RPMI7951 (cell line): Measurements from ENCODE around the gene CD81. TPM values are rescaled to one million over a fixed set of nuclear protein-coding genes. Genes with fewer than 3 reads are reported as not detected.
A peak's percentile ranks its signal among the peaks of the same experiment; 100 is the strongest.

Source experiments
- DNase-seq: peaks from one replicate; pipeline ENCODE4 v3.0.0-alpha.2; 2012; ENCODE audit warnings: low read depth
- total RNA-seq: library from RNA; depleted of rRNA; stranded (reverse); fragments of >200 nt; shearing (Covaris generic); gene quantifications from 2 replicates; pipeline ENCODE4 v1.2.3, GENCODE V29; 2014

CD81 gene
- total RNA-seq, 1 experiment from 2014 or later = 248 TPM

DNA sequence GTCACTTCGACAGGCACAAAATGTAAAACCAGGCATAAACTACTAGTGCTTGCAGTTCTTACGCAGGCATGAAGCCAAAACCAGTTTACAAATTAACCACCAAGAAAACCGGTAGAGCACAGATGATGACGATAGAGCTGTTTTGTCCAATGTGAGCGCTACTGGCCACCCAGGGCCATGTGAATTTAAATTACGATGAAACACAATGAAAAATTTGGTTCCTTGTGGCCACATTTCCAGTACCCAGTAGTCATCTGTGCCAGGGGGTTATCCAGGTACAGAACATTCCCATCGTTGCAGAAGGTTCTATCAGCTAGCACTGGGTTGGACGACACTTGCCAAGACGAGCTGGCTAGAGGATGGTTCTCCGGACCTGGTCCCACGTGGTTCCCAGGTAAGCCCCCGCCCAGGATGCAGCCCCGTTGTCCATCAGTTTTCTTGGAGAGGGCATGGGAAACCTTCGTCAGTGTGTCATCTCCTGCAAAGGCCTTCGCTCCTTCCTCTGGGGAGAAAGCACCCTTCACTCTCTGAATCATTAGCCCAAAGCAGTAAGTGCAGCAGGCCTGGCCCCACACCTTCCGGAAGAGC is 1.1 kb upstream of the CD81 start:
- DNase-seq = no peak

DNA sequence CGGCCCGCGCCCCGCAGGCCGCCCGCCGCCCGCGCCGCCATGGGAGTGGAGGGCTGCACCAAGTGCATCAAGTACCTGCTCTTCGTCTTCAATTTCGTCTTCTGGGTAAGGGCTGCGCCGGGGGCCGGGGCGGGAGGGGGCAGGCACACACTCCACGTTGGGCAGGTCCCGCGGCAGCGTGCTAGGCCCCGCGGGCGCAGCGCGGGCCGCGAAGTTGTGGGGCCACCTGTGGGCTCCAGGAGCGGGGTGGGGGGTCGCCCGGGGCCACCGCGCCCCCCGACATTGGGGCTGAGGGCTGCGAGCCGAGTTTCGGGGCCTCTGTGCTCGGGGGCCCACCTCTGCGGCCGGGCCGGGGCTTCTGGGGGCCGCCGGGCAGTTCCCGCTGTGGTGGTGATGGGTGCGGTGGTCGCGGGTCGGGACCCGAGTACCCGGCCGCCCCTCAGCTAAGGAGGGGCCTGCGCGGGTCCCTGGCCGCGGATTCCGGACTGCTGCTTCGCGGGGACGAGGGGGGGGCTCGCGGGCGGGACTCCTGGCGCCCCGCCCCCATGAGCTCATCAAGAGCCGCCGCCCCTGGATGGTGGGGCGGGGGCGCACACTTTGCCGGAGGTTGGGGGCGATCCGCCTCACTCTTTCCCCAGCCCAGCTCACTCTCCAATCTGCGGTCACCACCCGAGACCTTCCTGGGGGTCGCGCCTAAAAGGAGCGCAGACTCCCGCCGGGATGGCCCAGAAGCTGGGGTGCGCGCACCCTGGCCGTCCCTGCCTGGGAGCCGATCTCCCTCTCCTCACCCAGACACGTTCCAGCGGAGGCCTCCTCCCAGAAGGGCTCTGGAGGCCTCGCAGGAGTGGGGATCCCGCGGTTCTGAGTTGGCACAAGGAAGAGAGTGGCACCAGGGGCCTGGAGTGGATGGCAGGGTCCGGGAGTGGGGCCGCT is 667 bp downstream of the CD81 start:
- DNase-seq = peak; percentile 41

DNA sequence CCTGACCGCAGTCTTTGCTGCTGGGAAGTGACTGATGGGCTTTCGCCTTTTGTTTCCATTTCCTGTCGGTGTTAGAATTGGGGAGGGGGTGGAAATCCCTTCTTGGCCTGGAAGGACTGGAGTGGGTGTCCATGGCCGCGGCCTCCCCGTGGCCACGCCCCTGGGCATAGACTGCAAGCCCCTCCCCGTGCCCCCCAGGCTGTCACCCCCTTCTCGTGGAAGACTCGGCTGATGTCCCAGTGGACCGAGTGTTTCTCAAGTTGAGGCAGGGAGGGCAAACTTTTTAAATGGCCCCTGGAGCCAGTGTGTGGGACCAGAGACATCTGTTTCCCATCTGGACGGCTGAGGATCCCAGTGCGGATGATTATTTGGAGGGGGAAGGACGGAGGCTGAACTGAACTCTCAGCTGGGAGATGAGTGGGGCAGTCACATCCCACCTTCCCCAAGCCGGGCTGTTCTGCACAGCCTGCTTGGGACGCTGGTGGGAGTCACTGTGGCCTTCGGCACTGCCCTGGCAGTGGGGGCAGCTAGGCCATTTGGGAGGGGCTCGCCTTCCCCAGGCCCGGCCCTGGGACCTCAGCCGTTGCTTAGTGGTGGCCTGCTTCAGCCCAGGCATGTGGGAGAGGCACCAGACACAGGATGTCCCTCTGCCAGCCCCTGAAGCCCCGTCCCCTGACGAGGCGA is 1.6 kb downstream of the CD81 start:
- peak; percentile 88 for DNase-seq

DNA sequence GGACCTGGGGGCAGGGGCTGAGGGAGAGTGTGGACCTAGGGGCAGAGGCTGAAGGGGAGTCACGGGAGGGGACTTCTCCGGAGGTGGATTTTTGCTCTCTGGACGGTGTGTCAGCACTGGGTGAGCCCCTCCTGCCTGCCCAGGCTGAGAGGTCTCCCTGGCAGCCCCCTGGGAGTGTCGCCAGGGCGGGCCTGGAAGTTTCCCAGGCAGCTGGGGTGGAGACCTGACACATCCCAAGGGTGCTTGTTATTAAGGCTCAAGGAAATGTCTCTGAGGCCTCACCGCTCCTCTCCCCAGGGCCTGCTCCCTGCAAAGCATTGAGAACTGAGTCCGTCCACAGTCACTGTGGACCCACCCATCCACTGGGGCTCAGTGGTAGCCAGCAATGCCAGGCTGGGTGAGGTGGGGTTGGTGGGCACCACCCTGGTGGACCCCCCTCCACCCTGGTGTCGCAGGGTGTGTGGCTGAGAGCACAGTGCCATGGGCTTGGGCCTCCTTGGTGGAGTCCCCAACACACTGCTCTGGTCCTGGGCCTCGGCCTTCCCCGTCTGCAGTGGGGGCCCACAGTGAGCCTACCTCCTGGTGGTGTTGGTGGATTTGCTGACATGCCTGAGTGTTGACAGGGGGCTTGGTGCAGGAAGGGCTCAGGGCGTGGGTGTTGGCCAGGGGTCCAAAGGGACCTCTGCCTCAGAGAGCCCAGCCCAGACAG is 2.5 kb downstream of the CD81 start:
- peak; percentile 32 for DNase-seq

DNA sequence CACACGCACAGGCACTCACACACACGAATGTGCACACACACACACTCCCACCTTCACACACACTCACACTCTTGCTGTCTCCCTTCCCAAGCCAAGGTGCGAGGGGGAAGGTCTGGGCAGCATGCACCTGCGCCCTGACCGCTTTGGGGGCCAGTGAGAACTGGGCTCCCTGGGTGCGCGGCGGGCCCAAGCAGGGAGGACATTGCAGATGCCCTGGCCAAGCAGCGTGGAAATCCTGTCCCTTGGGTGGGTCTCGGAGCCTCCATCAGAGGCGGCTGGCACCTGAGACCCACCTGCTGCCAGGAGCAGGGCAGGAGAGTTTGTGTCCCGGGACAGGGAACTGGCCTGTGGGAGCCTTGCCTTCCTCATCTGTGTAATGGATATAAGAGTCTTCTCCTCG is 3.3 kb downstream of the CD81 start:
- no peak for DNase-seq

DNA sequence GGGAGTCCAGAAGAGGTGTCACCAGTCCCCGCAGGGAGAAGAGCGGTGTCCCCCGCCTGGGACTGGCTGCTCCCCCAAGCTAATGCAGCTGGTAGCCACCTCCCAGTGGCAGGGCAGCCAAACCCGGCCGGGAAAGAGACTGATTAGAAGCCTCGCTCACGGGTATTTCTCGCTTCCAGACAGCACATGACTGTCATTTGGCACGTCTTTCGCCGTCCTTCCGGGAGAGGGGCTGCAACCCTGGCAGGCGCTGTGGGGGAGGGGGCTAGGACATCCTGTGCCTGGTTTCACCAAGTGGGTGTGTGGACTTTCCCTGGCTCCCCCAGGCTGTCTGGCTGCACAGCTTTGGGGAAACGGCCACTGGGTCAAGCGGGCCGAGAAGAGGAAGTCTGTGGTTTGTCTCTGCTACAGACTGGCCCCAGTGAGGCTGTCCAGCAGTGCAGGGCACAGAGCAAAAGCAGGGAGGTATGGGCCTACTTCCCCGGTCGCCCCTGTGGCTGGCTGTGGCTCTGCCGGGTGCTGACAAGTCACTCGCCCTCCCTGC is 3.8 kb downstream of the CD81 start:
- peak; percentile 93 for DNase-seq

DNA sequence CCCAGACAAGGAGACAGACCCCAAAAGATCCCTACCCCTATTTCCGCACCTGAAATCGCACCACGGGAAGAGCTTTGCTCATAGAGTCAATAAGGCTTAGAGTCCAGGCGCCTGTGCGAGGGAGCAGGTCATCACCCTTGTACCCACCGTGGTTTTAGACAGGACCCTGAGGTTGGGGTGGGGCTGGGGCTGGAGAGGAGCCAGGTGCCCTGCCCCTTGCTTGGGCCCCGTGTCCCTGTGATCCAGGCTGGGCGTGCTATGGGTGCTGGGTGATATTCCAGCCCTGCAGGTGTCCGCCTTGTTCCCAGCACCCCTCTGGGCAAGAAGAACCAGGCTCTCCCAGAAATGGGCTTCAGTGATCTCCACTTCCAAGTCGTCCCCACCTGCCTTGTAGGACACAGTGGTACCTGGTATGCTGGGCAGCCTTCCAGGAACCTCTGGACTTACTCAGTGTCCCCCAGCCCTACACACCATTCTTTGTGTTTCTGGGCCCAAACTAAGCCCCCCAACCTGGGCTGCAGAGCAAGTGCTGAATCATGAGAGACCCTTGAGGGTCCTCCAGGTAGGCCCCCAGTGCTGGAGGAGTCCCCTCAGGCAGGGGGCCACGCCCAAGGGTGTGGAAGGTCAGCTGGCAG is 4.5 kb downstream of the CD81 start:
- DNase-seq = no peak

DNA sequence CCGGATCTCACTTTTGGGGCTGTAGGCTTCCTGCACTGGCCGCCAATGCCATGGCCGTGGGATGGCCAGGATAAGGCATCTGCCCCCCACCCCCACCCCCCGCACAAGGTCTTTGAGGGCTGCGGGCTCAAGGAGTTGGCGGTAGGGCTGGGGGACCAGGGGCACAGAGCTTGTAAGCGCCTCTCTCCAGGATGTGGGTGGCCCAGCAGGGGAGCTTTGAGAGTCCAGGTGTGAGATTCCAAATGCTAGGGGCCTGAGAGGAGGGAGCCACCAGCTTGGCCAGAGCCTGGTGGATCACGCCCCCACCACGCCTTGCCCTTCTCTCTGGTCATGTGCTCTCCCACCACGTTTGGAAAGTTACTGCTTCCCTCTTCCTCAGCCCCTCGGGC is 5.0 kb downstream of the CD81 start:
- peak; percentile 50 for DNase-seq

DNA sequence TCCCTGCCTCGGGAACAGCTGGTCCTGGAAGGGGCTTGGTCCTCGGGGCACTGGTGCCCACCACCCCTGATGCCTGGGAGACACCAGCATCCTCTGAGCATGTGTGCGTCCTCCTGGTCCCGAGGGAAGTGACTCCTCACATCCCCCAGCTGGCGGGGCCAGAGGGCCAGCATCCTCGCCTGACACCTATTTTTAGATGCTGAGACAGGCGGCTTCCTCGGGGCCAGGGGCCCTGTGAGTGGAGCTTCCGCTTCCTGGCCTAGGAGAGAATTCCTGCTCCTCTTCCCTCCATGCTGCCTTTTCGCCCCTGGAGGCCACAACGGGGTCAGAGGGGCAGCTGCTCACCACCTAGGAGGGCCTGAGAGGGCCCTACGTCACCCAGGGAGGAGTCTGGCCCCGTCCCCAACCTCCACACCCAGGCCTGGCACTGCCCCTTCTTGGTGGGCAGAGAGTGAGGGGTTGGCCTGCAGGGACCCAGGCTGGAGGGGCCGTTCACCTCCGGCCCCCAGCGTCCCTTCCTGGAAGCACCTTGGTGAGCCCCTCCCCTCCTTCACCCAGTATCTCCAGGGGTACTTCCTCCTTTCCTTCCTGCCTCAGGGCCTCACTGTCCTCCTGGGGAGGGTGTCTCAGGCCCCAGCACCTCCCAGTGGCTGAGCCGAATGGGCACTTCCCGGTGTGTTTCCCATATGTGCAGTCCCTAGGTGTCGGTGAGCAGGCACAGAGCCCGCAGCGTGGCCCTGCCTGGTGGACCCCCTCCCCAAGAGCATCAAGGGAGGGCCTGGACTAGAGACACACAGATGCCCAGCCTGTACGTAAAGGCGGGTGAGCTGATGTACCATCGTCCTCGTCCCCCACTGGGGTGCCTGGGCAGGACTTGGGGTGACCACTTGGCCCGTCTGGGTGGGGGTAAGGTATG is 6.1 kb downstream of the CD81 start:
- peak; percentile 84 for DNase-seq

DNA sequence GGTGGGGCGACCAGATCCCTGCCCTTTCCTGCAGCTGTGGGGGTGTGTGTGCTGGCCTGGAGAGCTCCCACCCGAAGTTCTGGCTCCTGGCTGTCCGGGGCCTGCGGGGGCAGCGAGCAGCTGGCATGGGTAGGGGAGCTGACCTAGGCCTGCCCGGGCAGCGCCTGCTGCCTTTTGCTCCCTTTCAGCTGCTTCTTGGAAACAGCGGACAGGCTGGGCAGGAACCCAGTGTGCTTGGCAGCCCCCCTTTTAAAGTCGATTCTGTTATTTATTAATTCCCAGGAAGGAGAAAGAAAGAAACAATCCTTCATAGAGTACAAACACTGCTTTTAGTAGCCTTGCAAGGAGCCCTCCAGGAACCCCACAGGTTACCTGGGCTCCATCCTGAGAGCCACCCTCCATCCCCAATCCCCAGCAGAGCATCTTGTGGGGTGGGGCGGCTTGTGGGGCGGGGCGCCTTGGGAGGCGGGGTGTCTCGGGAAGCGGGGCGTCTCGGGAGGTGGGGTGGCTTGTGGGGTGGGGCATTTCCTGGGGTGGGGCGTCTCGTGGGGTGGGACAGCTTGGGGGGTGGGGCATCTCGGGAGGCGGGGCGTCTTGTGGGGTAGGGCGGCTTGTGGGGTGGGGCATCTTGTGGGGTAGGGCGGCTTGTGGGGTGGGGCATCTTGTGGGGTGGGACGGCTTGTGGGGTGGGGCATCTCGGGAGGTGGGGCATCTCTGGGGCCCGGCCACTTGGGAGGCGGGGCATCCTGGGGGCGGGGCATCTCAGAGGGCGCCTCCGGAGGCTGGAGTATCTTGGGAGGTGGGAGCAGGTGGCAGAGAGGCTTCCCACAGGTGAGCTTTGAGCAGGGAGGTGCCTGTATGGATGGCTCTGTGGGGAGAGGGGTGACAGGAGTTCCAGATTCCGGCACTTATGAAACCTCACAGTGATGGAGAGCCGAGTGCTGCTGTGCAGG is 7.0 kb downstream of the CD81 start:
- DNase-seq = no peak

DNA sequence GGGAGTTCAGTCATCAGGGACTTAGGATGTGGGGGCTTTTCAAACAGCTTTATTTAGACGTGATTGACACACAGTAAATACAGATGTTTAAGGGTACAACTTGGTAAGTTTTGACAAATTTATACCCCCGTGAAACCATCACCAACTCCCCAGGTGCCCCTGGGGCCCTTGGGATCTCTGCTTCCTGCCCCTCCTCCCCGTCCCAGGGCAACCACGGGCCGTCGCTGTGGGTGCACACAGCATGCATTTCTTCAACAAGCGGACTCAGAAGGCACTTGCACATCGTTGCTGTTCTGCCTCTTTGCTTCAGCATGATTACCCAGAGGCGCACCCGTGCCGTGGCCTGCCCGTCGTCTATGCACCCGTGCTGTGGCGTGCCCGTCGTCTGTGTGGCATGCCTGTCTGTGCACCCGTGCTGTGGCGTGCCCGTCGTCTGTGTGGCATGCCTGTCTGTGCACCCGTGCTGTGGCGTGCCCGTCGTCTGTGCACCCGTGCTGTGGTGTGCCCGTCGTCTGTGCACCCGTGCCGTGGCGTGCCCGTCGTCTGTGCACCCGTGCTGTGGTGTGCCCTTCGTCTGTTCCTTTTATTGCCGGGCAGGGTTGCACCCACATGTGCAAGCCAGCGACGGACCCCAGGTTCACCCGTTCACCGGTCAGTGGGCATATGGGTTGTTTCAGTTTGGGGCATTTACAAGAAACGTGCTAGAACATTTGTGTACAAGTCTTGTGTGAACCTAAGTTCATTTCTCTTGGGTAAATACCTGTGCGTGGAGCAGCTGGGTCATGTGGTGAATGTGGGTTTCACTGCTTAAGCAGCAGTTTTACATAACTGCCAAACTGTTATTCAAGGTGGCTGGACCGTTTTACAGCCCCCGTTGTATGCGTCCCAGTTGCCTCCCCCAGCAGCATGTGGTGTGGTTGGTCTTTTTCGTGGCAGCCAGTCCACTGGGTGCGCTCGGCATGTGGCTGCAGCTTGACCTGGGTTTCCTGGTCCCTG is 8.3 kb downstream of the CD81 start:
- no peak for DNase-seq

DNA sequence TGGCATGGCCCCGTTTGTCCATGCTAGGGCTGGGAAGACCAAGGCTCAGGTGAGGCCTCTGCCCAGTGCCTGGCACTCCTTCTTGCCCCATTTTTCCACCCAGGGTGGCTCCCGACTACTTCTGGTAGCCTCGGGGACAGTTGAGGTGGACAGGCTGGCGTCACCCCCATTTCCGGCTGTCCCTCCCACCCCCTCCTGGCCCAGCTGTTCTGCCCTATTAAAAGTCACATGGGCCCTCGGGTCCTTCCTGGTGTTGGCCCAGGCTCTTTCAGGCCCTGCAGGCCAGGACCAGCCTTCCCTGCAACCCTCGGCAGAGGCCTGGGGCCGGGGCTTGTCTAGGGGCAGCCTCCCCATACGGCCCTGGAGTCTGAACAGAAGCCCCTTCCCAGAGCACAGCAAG is 9.5 kb downstream of the CD81 start:
- peak; percentile 55 for DNase-seq

DNA sequence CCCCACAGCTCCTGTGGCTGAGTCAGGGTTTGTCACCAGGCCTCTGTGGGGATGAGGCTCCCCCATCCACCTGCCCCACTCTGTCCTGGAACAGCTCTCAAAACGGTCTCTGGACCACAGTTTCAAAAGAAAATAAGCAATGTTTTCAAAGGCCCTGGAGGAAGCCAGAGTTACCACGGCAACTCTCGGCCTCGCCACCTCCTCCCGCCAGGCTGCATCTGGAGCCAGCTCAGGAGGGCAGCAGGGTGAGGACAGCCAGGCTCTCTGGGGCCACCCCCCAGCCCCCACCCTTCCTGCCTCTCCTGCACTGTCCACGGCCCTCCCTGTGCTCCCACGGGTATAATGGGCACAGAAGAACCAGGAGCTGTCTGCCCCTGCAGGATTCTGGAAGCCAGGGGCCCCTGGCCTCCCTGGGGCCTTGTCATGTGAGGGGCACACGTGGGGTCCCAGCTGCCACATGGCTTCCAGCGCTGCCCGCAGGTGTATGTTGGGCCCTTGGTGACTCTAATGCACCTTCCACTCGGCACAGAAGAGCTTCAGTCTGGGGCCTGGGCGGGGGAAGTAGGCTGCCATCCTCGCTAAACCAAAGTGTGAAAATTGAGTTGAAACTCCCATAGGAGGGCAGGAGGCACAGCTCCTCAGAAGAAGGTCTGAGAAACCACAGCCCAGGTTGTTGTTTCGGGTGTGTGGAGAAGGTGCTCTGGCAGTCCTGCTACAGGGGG is 10.3 kb downstream of the CD81 start:
- DNase-seq = peak; percentile 75

DNA sequence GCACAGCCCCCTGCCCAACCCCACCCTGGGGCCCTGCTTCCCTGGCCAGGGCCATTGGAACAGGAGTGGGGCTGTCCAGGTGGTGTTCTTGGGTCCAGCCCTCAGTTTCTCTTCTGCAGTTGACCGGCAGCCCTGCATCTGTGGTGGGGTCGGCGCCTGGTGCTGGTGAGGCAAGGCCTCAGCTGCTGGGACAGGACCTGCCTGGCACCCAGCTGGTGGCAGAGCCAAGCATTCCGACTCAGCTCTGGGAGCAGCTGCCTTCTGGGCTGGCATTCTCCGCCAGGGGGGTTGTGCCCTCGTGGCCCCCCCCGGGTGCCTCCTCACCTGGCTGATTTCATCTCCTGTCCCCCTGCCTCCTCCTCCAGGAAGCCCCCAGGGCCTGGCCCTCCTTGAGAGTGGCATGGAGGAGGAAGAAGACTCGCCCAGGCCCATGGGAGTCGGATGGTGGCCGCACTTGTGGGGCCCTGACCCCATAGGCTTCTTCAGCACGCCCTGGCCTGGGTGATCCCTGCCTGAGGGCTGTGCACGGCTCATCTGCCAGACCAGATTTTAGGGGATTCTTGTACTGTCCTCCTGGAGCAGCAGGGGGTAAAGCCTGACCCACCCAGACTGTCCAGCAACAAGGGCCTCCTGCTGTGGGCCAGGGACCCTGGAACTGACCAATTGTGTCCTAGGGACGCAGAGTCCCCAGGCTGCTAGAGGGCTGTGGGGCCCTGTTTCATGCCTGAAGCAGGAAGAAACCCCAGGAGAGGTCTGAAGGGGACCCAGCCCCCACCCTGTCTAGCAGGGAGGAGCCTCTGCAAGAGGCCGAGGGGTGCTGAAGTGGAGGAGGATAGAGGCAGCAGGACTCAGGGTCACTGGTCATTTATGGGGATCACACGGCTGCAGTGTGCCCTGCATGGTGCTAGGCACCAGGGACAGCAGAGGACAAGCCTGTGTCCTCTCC is 11.6 kb downstream of the CD81 start:
- DNase-seq = no peak

DNA sequence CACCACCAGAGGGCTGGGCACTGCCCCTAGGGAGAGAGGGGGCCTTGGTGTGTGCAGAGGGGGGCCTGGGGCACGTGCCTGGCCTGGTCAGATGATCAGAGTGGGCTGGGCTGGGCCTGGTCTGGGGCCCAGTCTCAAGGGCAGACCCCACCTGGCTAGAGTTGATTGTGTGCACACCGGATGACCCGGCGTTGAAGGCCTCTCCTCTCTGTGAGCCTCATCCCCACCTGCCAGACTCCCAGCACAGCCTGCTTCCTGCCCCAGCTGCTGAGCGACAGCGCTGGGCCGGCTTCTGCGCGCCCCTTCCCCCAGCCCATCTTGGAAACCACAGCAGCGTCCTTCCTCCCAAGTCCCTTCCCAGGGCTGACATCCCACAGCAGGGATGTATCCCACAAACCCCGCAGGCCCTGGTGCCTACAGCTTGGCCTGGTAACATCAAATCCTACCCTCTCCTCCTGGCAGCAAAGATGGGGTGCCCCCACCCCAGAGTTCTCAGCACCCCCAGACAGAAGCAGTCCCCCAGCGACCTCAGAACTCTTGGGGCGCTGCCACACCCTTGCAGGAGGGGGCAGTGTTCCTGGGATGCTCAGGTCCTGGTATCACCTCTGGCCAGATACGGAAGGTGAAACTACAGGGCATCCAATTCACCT is 12.4 kb downstream of the CD81 start:
- no peak for DNase-seq
